H9 (cell line): Measurements from ENCODE around the gene SRC. TPM values are rescaled to one million over a fixed set of nuclear protein-coding genes. Genes with fewer than 3 reads are reported as not detected.

Experiments
- DNase-seq: peaks from one replicate; pipeline ENCODE4 v3.0.0-alpha.2; 2017
- H2AFZ ChIP-seq: one replicate; pipeline ENCODE4 v1.6.1; 2013; ENCODE audit warnings: mild to moderate bottlenecking, low read length, control low read depth, moderate library complexity
- H2AK5ac ChIP-seq: 2 replicates; pipeline ENCODE4 v1.6.1; 2013; ENCODE audit warnings: low read length, control low read depth, mixed read lengths; ENCODE audit not compliant: insufficient read length
- H2BK120ac ChIP-seq: one replicate; pipeline ENCODE4 v1.6.1; 2013; ENCODE audit warnings: low read depth, mild to moderate bottlenecking, low read length, control low read depth, inconsistent platforms; ENCODE audit not compliant: poor library complexity, severe bottlenecking
- H2BK12ac ChIP-seq: 2 replicates; pipeline ENCODE4 v1.6.1; 2013; ENCODE audit warnings: low read length, control low read depth, mixed read lengths, low read depth; ENCODE audit not compliant: insufficient read length
- H2BK15ac ChIP-seq: 2 replicates; pipeline ENCODE4 v1.6.1; 2013; ENCODE audit warnings: low read depth, low read length, control low read depth
- H2BK20ac ChIP-seq: one replicate; pipeline ENCODE4 v1.6.1; 2013; ENCODE audit warnings: low read depth, mild to moderate bottlenecking, low read length, control low read depth, inconsistent platforms; ENCODE audit not compliant: poor library complexity, severe bottlenecking
- H2BK5ac ChIP-seq: 2 replicates; pipeline ENCODE4 v1.6.1; 2013; ENCODE audit warnings: low read length, control low read depth, mixed read lengths; ENCODE audit not compliant: insufficient read length
- H3K14ac ChIP-seq: 2 replicates; pipeline ENCODE4 v1.6.1; 2013; ENCODE audit warnings: low read length, control low read depth; ENCODE audit not compliant: insufficient read depth
- H3K18ac ChIP-seq: 2 replicates; pipeline ENCODE4 v1.6.1; 2013; ENCODE audit warnings: low read depth, mild to moderate bottlenecking, mixed read lengths, low read length, control low read depth; ENCODE audit not compliant: insufficient read length
- H3K23ac ChIP-seq: 2 replicates; pipeline ENCODE4 v1.6.1; 2013; ENCODE audit warnings: low read length, control low read depth, mixed read lengths, low read depth; ENCODE audit not compliant: insufficient read length
- H3K23me2 ChIP-seq: 2 replicates; pipeline ENCODE4 v1.6.1; 2013; ENCODE audit warnings: low read depth, mild to moderate bottlenecking, mixed read lengths, low read length, control low read depth; ENCODE audit not compliant: insufficient read length, poor library complexity, severe bottlenecking
- H3K27ac ChIP-seq: 2 replicates; pipeline ENCODE4 v1.5.1; 2013; ENCODE audit warnings: low read length, control low read depth, mixed read lengths, low read depth; ENCODE audit not compliant: insufficient read length
- H3K27me3 ChIP-seq: 2 replicates; pipeline ENCODE4 v1.6.1; 2013; ENCODE audit warnings: low read length, control low read depth, inconsistent platforms; ENCODE audit not compliant: insufficient read depth
- H3K4ac ChIP-seq: 2 replicates; pipeline ENCODE4 v1.6.1; 2013; ENCODE audit warnings: low read depth, mild to moderate bottlenecking, control low read depth, inconsistent platforms, low read length, moderate library complexity
- H3K4me1 ChIP-seq: 2 replicates; pipeline ENCODE4 v1.6.1; 2013; ENCODE audit warnings: low read length, control low read depth, inconsistent platforms; ENCODE audit not compliant: insufficient read depth
- H3K4me2 ChIP-seq: 2 replicates; pipeline ENCODE4 v1.6.1; 2013; ENCODE audit warnings: low read length, control low read depth, mixed read lengths; ENCODE audit not compliant: insufficient read length, insufficient read depth
- H3K56ac ChIP-seq: 2 replicates; pipeline ENCODE4 v1.6.1; 2013; ENCODE audit warnings: low read depth, mild to moderate bottlenecking, mixed read lengths, low read length, control low read depth; ENCODE audit not compliant: insufficient read length
- H3K79me1 ChIP-seq: 2 replicates; pipeline ENCODE4 v1.6.1; 2013; ENCODE audit warnings: low read depth, mild to moderate bottlenecking, moderate library complexity, low read length, control low read depth, inconsistent platforms; ENCODE audit not compliant: insufficient read depth, poor library complexity, severe bottlenecking
- H3K79me2 ChIP-seq: 2 replicates; pipeline ENCODE4 v1.6.1; 2013; ENCODE audit warnings: low read length, control low read depth, inconsistent platforms; ENCODE audit not compliant: insufficient read depth
- H3K9ac ChIP-seq: 2 replicates; pipeline ENCODE4 v1.6.1; 2013; ENCODE audit warnings: low read length, control low read depth, mixed read lengths; ENCODE audit not compliant: insufficient read length; ENCODE audit errors: extremely low read depth
- H3K9me3 ChIP-seq: one replicate; pipeline ENCODE4 v1.6.1; 2013; ENCODE audit warnings: low read depth, low read length, inconsistent platforms; ENCODE audit not compliant: control insufficient read depth
- H3T11ph ChIP-seq: one replicate; pipeline ENCODE4 v1.6.1; 2013; ENCODE audit warnings: mild to moderate bottlenecking, low read length, control low read depth, inconsistent platforms
- H4K20me1 ChIP-seq: one replicate; pipeline ENCODE4 v1.6.1; 2013; ENCODE audit not compliant: control insufficient read depth, insufficient read length, insufficient read depth
- H4K5ac ChIP-seq: 2 replicates; pipeline ENCODE4 v1.6.1; 2013; ENCODE audit warnings: low read depth, mild to moderate bottlenecking, mixed read lengths, low read length, control low read depth; ENCODE audit not compliant: insufficient read length
- H4K8ac ChIP-seq: replicated peaks from 2 replicates; pipeline ENCODE4 v1.6.1; 2013; ENCODE audit warnings: low read length, control low read depth, mixed read lengths, low read depth; ENCODE audit not compliant: insufficient read length
- H4K91ac ChIP-seq: 2 replicates; pipeline ENCODE4 v1.6.1; 2013; ENCODE audit warnings: low read depth, mild to moderate bottlenecking, moderate library complexity, mixed read lengths, low read length, control low read depth; ENCODE audit not compliant: insufficient read length
- H3K27ac Mint-ChIP-seq, 3 experiments: 2 replicates in 2 of 3; 3 replicates in 1 of 3; pipeline ENCODE4 v1.8.0; 2020 to 2021; ENCODE audit warnings: mixed read lengths in 3 of 3, mild to moderate bottlenecking in 1 of 3, moderate library complexity in 1 of 3
- H3K27me3 Mint-ChIP-seq: 2 replicates; pipeline ENCODE4 v1.8.0; 2021; ENCODE audit warnings: low read depth, mild to moderate bottlenecking, moderate library complexity, mixed read lengths
- H3K36me3 Mint-ChIP-seq, 3 experiments: 2 replicates in 2 of 3; 3 replicates in 1 of 3; pipeline ENCODE4 v1.8.0; 2020 to 2021; ENCODE audit warnings: low read depth in 3 of 3, mixed read lengths in 3 of 3; ENCODE audit not compliant: insufficient read depth in 1 of 3
- H3K4me1 Mint-ChIP-seq, 2 experiments: 2 replicates each; pipeline ENCODE4 v1.8.0; 2020; ENCODE audit warnings: mixed read lengths in 2 of 2
- H3K4me3 Mint-ChIP-seq, 2 experiments: 2 replicates in 1 of 2; 3 replicates in 1 of 2; pipeline ENCODE4 v1.8.0; 2020 to 2021; ENCODE audit warnings: mild to moderate bottlenecking in 2 of 2, mixed read lengths in 2 of 2, moderate library complexity in 1 of 2
- H3K9me3 Mint-ChIP-seq, 2 experiments: 2 replicates in 1 of 2; 3 replicates in 1 of 2; pipeline ENCODE4 v1.8.0; 2020; ENCODE audit warnings: mild to moderate bottlenecking in 2 of 2, mixed read lengths in 2 of 2, moderate library complexity in 1 of 2
- CTCF ChIP-seq: fragments of 200-600 bp; sonication (generic); conservative IDR thresholded peaks from 3 replicates; pipeline ENCODE4 v1.8.0; 2021; ENCODE audit warnings: antibody characterized with exemption, mild to moderate bottlenecking
- WGBS: extraction: QIAGEN DNeasy Blood & Tissue Kit; methylation state at CpG from one replicate; pipeline ENCODE4 v1.1.7; 2013; ENCODE audit warnings: missing lambda C conversion rate, low lambda C conversion rate, mixed read lengths; ENCODE audit not compliant: insufficient read length; ENCODE audit errors: extremely low coverage; 5-methylcytosine and 5-hydroxymethylcytosine counted together
- total RNA-seq: library from RNA; stranded (reverse); gene quantifications from 2 replicates; pipeline ENCODE4 v1.2.1, GENCODE V29; 2021

The SRC gene
- total RNA-seq, 1 experiment from 2014 or later: 44.5 TPM

- no peak for DNase-seq
- Histone ChIP-seq H3K4ac (no peak overlapping the region), H4K91ac (no peak overlapping the region), H2BK20ac (no peak overlapping the region), H3K56ac (no peak overlapping the region), H3K23ac (no peak overlapping the region), H2BK12ac (no peak overlapping the region), H3K4me1 (no peaks in the 10 kb centered on the region; the same call in 1 of the 2 replicates), H2BK15ac (no peak overlapping the region), H3K79me2 (no peaks in the 10 kb centered on the region), H3T11ph (no peak overlapping the region), H3K9ac (no peak overlapping the region), H3K4me2 (no peak overlapping the region), H3K9me3 (no peaks in the 10 kb centered on the region), H2AK5ac (no peak overlapping the region), H3K27me3 (no peaks in the 10 kb centered on the region), H4K8ac (no peak overlapping the region), H2BK120ac (no peak overlapping the region), H2AFZ (no peak overlapping the region), H3K18ac (no peak overlapping the region), H3K23me2 (no peaks in the 10 kb centered on the region), H3K27ac (no peak overlapping the region), H3K79me1 (no peaks in the 10 kb centered on the region), H2BK5ac (no peak overlapping the region), H4K5ac (no peak overlapping the region), H4K20me1 (no peaks in the 10 kb centered on the region), H3K14ac (no peak overlapping the region)
- Mint-ChIP-seq H3K9me3 (no peaks in the 10 kb centered on the region; a peak in 1 of 5 replicates), H3K27me3 (no peaks in the 10 kb centered on the region; the same call in 1 of the 2 replicates), H3K27ac (peak overlapping the region in 2 of 3 experiments; percentile 63 to 96; a peak in 3 of 7 replicates), H3K4me3 (peak overlapping the region in 1 of 2 experiments; percentile 64; a peak in 2 of 5 replicates), H3K4me1 (peaks cover 4 to 7% of the 10 kb centered on the region in 2 experiments), H3K36me3 (peaks cover 9 to 30% (median 26%) of the 10 kb centered on the region in 3 experiments)
- no CpG with 5 or more reads among the region's 17 CpGs for WGBS
- no peak for TF ChIP-seq CTCF
These were observed 39.2 kb downstream of the SRC start for GRCh38 chr20:37385176-37385575.
